ENCODE data around the gene KLF15. TPM values are rescaled to one million over a fixed set of nuclear protein-coding genes. Genes with fewer than 3 reads are reported as not detected.
A peak's percentile ranks its signal among the peaks of the same experiment; 100 is the strongest.

KLF15 gene
- total RNA-seq, 1 donor = 1.5 TPM

- TF ChIP-seq, protein P1, sequence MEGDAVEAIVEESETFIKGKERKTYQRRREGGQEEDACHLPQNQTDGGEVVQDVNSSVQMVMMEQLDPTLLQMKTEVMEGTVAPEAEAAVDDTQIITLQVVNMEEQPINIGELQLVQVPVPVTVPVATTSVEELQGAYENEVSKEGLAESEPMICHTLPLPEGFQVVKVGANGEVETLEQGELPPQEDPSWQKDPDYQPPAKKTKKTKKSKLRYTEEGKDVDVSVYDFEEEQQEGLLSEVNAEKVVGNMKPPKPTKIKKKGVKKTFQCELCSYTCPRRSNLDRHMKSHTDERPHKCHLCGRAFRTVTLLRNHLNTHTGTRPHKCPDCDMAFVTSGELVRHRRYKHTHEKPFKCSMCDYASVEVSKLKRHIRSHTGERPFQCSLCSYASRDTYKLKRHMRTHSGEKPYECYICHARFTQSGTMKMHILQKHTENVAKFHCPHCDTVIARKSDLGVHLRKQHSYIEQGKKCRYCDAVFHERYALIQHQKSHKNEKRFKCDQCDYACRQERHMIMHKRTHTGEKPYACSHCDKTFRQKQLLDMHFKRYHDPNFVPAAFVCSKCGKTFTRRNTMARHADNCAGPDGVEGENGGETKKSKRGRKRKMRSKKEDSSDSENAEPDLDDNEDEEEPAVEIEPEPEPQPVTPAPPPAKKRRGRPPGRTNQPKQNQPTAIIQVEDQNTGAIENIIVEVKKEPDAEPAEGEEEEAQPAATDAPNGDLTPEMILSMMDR (IDR thresholded peaks at IDR 0.05; ENCODE audit: insufficient read depth, low read length) = no peak
- no peak overlapping the region for H3K4me3 ChIP-seq (ENCODE audit: low read depth, low read length)
- peak; percentile 17 for DNase-seq (ENCODE audit: low read depth)
Measured at GRCh38 chr3:126342991-126343648, 14.1 kb downstream of the KLF15 start.

DNA sequence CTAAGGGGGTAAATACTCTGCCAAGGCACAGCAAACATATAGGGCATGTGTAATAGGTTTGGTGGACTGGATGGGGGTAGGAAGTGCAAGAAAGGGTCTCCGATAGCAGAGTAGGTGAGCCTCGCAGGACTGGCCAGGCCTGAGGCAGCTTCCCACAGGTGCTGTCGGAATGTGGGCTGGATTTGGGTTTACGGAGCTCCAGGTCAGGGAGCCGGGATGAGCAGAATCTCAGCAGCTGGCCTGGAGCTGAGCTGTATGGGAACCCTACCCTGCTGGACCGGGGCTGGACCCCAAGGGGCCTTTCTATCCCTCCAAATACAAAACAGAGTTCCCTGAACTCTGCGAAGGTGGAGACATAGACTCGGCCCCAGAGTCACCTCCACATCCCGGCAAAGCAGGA is 15.0 kb downstream of the KLF15 start:
- TF ChIP-seq, protein P1 (IDR thresholded peaks at IDR 0.05; ENCODE audit: insufficient read depth, low read length) = no peak
- DNase-seq (ENCODE audit: low read depth) = no peak
- no peak overlapping the region for H3K4me3 ChIP-seq (ENCODE audit: low read depth, low read length)

GRCh38 chr3:126341755-126342150 is 15.5 kb downstream of the KLF15 start:
- TF ChIP-seq, protein P1 (IDR thresholded peaks at IDR 0.05; ENCODE audit: insufficient read depth, low read length) = no peak
- no peak overlapping the region for H3K4me3 ChIP-seq (ENCODE audit: low read depth, low read length)

DNA sequence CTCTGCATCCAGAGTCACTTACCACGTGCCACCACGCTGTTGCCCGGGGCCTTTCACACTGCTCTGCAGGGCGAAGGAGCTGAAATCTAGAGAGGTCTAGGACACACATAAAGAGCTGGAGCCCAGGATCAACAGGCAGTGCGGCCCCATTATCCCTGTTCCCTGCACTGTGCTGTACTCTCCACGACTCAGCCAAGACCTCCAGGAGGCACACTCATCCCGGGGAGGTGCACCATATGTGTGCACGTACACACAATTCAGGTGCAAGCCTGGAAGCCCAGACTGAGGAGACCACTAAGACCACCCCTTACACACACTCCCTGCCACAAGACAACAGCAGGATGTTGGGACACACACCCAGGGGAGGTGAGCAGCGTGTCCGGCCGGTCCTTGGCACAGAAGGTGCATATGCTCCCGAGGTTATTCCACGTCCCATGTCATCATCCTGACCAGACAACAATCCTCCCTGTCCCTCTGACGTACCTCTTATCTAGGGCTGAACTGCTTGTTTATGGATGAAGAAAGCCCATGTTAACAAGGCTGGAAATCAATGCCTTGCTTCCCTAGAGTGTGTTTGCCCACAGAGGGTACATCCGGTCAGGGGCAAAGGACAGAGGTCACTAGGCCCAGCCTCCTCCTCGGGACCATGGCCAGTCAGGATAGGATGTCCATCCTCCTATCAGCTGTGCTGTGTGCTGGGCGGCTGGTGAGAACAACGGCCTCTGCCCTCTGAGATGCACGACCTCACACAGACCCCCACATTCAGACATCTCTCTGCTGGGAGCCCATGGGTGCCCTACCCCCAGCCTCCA is 16.1 kb downstream of the KLF15 start:
- no peak for DNase-seq (ENCODE audit: low read depth)
- TF ChIP-seq, protein P1 (IDR thresholded peaks at IDR 0.05; ENCODE audit: insufficient read depth, low read length) = no peak

More at GRCh38 chr3:126341755-126342150, 15.5 kb downstream of the KLF15 start:
- no peak for DNase-seq (ENCODE audit: low read depth)

DNA sequence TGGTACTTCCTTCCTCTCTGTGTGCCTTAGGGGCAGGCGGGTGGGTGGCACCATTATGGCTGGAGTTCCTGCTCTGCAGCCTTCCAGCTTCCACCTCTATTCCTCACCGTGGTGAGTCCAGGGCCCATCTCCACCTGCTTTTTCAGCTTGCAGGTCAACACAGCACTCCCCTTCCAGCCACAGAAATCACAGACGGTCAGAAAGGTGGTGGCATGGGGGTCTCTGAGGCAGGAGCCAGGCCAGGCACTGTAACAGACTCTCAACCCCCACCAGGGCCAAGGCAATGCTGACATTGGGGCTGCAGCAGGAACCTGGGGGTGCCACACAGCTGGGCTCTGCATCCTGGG is 16.6 kb downstream of the KLF15 start:
- TF ChIP-seq, protein P1 (IDR thresholded peaks at IDR 0.05; ENCODE audit: insufficient read depth, low read length) = no peak
- DNase-seq (ENCODE audit: low read depth) = no peak
- no peak overlapping the region for H3K4me3 ChIP-seq (ENCODE audit: low read depth, low read length)

More for the DNA sequence above, 16.1 kb downstream of the KLF15 start:
- no peak overlapping the region for H3K4me3 ChIP-seq (ENCODE audit: low read depth, low read length)

GRCh38 chr3:126340081-126340511 is 17.1 kb downstream of the KLF15 start:
- TF ChIP-seq, protein P1 (IDR thresholded peaks at IDR 0.05; ENCODE audit: insufficient read depth, low read length) = no peak
- DNase-seq (ENCODE audit: low read depth) = peak; percentile 78

More at GRCh38 chr3:126340081-126340511, 17.1 kb downstream of the KLF15 start:
- H3K4me3 ChIP-seq (ENCODE audit: low read depth, low read length) = no peak overlapping the region

All from fibroblast of the aortic adventitia (primary cell).